Posterior vena cava (tissue), 2 donors: ENCODE results near the gene METTL9. TPM values are rescaled to one million over a fixed set of nuclear protein-coding genes. Genes with fewer than 3 reads are reported as not detected.
"Not testable (repeated sequence)": the region's sequence is repeated elsewhere in the genome, so short reads cannot be mapped to it uniquely, and the experiment has no call there.

Experiments
- DNase-seq: peaks from one replicate; pipeline ENCODE4 v3.0.0-alpha.2; 2020; ENCODE audit warnings: low spot score
- intact Hi-C, 2 donors: fragments of 100-400 bp; cut with DNase I; formaldehyde crosslinking; loops; one replicate each; pipeline versions ENCODE4 v1.14.1 to v1.14.2; 2022 to 2023
- total RNA-seq, 2 donors: library from RNA; stranded (reverse); fragmentation: NEBNext Ultra II Directional; extraction: Animal tissue kit (Norgen Biotek cat#: 25700); gene quantifications; one replicate each; pipeline ENCODE4 v1.2.1, GENCODE V29; 2021
- donor health status: DM: yes; HTN: yes; CAD: no.
- donor health status: DM: yes; HTN: yes; CAD: no.

The METTL9 gene
- total RNA-seq, 2 donors from 2014 or later: 59.6 to 62.0 TPM

DNA sequence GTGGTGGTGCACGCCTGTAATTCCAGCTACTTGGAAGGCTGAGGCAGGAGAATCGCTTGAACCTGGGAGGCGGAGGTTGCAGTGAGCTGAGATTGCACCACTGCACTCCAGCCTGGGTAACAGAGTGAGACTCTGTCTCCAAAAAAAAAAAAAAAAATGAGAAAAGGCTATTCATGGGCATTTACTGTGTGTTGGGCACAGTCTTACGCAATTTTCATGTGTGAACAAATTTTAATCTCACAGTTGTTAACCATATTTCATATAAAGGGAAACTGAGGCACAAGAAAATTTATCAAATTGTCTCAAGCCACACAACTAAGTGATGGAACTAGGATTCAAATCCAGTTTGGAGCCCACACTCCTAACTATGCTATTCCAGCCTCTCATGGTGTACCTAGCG lies 81.3 kb downstream of the METTL9 start:
- not testable (repeated sequence) for DNase-seq
- intact Hi-C loops: loop anchor here in 1 of 2 donors (5.0 kb wide), 1 partner anchor 1762 kb away; no protein-coding TSS in a partner anchor

DNA sequence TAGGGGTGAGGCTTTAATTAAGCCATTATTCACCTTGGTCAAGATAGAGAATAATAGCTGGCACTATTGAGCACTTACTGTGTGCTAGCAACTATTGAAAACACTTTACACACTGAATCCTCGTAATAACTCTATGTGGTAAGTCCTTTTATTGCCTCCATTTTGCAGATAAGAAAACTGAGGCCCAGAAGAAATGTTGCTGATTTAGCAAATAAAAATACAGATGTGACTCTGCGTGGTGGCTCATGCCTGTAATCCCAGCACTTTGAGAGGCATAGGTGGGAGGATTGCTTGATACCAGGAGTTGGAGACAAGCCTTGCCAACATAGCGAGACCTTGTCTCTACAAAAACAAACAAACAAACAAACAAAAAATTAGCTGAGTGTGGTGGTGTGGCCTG lies 83.8 kb downstream of the METTL9 start:
- DNase-seq: no peak

DNA sequence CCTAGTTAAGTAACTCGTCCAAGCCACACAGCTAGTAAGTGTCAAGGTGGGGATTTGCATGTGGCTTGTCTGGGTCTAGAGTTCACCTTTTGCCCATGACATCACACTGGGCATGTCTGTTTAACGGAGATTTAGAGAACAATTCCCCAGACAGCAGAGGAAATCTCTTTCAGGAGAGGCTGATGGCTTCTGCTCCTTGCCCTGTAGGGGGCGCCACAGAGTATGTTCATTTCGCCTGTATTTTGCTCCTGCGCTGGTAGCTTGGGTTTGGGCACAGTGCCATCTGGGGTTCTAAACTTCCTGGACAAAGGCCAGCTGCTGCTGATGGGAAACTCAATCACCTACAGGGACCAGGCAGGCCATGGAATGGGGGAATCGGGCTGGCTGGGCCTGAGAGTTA lies 84.8 kb downstream of the METTL9 start:
- intact Hi-C loops: loop anchor here in 1 of 2 donors (5.0 kb wide), 1 partner anchor 1758 kb away; no protein-coding TSS in a partner anchor
- DNase-seq: no peak

More for the DNA sequence above, 83.8 kb downstream of the METTL9 start:
- intact Hi-C loops: loop anchor here in 1 of 2 donors (5.0 kb wide), 1 partner anchor 1759 kb away; no protein-coding TSS in a partner anchor

DNA sequence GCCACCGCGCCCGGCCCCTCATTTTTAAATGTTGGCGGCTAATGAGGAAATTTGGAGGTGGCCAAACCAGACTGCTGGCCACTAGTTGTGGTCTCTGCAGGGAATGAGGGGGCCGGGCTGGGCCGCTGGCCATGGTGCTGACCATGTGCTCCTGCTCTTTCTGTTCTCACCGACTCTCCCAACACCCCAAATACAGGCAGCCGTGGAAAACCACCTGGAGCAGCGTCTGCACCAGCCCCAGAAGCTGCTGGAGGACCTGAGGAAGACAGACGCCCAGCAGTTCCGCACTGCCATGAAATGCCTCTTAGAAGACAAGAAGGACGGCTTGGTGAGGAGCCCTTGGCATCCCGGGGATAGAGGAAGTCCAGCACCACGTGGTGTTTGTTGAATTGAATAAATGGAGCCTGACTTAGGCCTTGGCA lies 85.7 kb downstream of the METTL9 start:
- no peak for DNase-seq
- intact Hi-C loops: no loop called here

DNA sequence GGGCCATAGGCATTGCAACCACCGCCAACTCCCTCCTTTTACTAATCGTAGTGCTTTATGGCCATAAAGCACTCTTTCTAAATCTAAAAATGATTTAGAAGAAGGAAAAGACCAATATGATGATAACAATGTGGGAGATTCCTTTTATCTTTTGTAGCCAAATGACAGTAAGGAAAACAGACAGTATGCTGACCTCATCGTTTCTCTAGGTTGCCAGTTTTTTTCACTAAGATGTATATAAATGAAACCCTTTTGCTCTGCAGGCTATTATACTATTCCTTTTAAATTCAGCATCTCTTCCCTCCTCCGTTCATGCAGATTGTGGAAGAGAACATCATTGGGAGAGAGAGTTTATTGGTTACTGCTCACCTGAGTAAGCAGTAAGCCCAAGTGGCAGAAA lies 89.7 kb downstream of the METTL9 start:
- no peak for DNase-seq
- intact Hi-C loops: no loop called here

DNA sequence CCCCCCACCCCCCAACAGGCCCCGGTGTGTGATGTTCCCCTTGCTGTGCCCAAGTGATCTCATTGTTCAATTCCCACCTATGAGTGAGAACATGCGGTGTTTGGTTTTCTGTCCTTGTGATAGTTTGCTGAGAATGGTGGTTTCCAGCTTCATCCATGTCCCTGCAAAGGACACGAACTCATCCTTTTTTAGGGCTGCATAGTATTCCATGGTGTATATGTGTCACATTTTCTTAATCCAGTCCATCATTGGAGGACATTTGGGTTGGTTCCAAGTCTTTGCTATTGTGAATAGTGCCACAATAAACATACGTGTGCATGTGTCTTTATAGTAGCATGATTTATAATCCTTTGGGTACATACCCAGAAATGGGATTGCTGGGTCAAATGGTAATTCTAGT lies 91.6 kb downstream of the METTL9 start:
- intact Hi-C loops, DNase-seq: not testable (repeated sequence)

DNA sequence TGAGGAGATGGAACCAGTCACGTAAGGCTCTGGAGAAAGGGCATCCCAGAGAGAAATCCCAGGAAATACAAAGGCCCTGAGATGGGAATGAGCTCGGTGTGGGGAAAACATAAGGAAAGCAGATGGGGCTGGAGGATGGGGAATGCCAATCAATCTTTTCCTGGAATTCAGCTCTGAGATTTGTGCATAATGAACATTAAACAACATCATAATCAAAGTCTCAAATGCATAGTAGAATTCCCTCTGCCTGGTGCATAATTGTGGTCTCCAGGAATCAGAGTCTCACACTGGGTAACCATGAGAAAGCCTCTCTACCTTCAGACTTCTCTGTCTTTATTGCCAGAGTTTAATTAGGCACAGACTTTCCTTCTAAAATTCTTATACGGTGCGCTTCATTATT lies 95.2 kb downstream of the METTL9 start:
- intact Hi-C loops: no loop called here
- no peak for DNase-seq

DNA sequence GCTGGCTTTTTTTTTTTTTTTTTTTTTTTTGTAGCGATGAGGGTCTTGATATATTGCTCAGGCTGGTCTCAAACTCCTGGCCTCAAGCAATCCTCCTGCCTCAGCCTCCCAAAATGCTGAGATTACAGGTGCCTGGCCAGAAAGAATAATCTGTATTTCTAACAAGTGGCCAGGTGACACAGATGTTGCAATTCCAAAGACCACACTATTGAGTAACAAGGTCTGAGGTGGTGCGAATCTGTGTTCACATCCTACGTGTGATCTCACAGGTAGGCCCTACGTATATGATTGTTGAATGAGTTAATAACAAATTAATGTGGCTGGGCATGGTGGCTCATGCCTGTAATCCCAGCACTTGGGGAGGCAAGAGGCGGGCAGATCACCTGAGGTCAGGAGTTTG lies 97.7 kb downstream of the METTL9 start:
- no peak for DNase-seq
- intact Hi-C loops: no loop called here

DNA sequence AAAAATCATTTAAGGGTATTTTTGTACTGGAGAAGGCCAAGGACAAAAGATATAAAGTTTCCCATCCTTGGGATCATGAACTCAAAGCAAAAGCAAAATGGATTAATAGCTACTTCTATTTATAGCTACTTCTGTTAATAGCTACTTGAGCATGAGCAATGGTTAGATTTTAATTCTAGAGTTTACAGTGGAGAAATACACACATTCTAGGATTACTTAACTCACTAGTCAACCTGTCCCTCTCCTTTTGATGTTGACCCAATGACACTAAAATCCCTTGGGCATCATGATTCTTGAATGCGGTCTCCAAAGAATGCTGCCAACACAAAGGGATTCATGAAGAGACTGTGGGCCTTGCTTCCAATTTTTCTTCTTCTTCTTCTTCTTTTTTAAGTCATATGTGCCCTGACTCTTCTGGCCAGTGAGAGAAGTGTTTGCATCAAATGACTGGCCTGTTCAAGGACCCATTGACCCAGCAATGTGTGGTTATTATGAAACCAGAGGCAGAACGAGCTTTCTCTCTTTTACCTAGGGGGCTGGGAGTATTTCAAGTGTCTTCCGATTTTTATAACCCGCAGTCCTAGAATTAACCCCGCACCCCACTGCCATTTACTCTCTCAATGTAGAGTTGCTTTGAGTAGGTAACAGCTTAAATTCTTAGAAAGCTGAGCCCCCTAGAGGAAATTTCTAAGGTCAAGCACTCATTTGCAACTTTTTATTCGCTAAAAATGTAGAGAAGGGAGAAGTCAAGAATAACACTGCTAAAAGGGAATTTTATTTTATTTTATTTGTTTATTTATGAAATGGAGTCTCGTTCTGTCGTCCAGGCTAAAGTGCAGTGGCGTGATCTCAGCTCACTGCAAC lies 99.0 kb downstream of the METTL9 start:
- intact Hi-C loops: no loop called here
- DNase-seq: no peak

DNA sequence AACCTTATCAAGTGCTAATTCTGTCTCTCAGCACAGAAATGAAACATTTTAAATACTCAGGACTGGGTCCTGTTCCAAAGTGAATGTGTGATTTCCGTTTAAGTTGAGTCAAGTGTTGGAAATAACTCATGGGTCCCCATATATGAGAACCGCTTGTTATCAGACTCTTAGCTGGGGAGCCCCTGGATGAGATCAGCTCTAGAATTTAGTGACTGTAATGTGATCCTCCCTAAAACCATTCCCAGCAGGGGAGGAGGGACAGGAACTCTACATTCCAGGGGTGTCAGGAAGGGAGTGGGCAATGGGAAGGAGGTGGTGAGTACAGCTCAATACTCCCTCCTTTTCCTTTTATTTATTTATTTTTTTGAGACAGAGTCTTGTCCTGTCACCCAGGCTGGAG lies 101.9 kb downstream of the METTL9 start:
- intact Hi-C loops: no loop called here
- no peak for DNase-seq

DNA sequence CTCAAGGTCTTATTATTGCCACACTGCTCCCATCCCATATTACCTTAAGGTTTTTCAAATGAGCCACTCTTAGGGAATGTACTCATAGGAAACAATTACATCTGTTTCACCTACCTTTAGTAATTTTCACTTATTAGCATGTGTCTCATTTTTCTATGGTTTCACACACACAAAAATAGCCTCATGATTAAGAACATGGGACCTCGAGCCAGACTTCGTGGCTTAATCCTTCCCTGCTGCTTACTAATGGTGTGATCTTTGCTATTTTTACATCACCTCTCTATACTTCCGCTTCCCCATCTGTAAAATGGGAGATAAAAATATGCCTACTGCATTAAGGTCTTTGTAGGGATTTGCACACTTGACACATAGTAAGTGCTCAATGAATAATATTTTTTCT lies 102.9 kb downstream of the METTL9 start:
- no peak for DNase-seq
- intact Hi-C loops: no loop called here

DNA sequence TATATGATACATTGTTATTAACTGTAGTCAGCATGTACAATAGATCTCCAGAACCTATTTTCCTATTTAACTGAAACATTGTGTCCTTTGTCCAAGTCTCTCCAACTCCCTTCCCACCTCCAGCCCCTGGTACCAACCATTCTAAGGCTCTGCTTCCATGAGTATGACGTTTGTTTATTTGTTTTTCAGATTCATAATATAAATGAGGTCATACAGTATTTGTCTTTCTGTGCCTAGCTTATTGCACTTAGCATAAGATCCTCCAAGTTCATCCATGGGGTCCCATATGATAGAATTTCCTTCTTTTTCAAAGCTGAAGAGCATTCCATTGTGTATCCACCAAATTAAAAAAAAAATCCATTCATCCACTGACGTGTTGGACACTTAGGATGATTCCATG lies 103.8 kb downstream of the METTL9 start:
- DNase-seq: no peak

DNA sequence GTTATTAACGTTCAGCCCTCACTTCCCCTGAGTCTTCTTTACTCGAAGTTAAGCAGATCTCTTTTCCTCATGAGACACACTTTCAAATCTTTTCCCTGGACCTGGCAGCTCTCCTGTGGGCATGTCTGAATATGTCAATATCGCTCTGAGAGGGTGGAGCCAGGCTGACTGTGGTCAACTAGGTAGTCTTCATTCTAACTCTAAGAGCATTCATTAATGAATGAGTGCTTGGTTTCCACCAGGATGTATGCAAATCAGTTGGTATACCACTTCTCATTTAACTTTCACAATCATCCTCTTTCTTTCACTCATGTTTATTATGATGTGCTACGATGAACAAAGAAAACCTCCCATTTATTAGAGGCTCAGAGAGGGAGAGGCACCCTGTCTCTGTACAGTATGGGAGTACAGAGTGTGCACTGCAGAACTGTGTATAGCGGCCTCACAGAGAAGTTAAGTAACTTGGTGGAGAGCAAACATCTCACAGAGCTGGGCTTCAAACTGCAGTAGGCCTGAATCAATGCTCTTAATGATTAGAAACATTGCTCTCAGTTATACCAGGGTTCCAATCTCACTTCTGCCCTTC lies 104.3 kb downstream of the METTL9 start:
- no peak for DNase-seq
- intact Hi-C loops: loop anchor here in 1 of 2 donors (2.0 kb wide), 1 partner anchor 45 kb away; no protein-coding TSS in a partner anchor

More for the DNA sequence above, 103.8 kb downstream of the METTL9 start:
- intact Hi-C loops: no loop called here

DNA sequence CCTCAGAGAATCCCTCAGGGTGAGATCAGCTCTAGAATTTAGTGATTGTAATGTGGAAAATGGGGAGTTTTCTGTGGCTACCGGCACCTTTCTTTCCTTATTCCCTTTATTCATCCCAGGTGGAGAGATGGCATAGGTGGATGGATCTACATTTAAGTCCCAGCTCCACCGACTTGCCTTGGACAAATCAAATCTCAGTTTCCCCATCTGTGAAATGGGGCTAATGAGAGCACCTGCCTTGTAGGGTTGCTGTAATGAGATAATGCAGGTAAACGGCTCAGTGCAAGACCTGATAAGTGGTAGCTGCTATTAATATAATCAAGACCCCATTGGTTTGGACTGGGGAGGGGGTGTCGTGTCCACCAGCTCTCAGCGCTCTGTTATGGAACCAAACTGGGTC lies 104.9 kb downstream of the METTL9 start:
- no peak for DNase-seq
- intact Hi-C loops: loop anchor here in 1 of 2 donors (2.0 kb wide), 1 partner anchor 45 kb away; no protein-coding TSS in a partner anchor

DNA sequence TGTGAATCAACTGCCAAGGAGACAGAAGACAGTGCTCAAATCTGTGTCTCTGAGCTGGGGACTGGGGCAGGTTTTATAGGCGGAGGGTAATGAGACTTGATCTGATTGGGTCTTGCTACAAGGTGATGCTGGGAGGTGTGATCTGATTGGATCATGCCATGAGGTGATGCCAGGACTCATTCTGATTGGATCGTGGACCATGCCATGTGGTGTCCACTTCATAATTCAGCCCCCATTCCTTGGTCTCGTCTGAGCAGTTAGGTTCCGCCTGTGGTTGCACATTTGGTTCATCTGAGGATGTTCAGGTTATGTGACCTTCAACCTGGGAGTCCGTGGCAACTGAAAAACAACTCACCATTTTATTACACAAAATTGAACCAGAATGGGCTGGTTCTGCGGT lies 105.4 kb downstream of the METTL9 start:
- no peak for DNase-seq
- intact Hi-C loops: loop anchor here (2.0 to 5.0 kb wide), 3 partner anchors 46 to 112 kb away; no protein-coding TSS in a partner anchor

Other genes starting within 250 kb of the METTL9 start
- gene IGSF6, start 53.0 kb downstream of the METTL9 start, total RNA-seq: 1 to 10 TPM; 4.3 to 8.4 TPM
- under 1 TPM; 0.32 to 0.33 TPM for gene OTOA, start 64.4 kb downstream of the METTL9 start, total RNA-seq